Measurements from ENCODE around the gene CALML6.

GRCh38 chr1:1893291-1893985 is 21.6 kb upstream of the CALML6 start:
- TF ChIP-seq, protein P1, sequence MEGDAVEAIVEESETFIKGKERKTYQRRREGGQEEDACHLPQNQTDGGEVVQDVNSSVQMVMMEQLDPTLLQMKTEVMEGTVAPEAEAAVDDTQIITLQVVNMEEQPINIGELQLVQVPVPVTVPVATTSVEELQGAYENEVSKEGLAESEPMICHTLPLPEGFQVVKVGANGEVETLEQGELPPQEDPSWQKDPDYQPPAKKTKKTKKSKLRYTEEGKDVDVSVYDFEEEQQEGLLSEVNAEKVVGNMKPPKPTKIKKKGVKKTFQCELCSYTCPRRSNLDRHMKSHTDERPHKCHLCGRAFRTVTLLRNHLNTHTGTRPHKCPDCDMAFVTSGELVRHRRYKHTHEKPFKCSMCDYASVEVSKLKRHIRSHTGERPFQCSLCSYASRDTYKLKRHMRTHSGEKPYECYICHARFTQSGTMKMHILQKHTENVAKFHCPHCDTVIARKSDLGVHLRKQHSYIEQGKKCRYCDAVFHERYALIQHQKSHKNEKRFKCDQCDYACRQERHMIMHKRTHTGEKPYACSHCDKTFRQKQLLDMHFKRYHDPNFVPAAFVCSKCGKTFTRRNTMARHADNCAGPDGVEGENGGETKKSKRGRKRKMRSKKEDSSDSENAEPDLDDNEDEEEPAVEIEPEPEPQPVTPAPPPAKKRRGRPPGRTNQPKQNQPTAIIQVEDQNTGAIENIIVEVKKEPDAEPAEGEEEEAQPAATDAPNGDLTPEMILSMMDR (IDR thresholded peaks at IDR 0.05): no peak
- TF ChIP-seq POLR2AphosphoS5 (IDR thresholded peaks at IDR 0.05; ENCODE audit: low read depth, low read length): no peak
- TF ChIP-seq, protein P2, sequence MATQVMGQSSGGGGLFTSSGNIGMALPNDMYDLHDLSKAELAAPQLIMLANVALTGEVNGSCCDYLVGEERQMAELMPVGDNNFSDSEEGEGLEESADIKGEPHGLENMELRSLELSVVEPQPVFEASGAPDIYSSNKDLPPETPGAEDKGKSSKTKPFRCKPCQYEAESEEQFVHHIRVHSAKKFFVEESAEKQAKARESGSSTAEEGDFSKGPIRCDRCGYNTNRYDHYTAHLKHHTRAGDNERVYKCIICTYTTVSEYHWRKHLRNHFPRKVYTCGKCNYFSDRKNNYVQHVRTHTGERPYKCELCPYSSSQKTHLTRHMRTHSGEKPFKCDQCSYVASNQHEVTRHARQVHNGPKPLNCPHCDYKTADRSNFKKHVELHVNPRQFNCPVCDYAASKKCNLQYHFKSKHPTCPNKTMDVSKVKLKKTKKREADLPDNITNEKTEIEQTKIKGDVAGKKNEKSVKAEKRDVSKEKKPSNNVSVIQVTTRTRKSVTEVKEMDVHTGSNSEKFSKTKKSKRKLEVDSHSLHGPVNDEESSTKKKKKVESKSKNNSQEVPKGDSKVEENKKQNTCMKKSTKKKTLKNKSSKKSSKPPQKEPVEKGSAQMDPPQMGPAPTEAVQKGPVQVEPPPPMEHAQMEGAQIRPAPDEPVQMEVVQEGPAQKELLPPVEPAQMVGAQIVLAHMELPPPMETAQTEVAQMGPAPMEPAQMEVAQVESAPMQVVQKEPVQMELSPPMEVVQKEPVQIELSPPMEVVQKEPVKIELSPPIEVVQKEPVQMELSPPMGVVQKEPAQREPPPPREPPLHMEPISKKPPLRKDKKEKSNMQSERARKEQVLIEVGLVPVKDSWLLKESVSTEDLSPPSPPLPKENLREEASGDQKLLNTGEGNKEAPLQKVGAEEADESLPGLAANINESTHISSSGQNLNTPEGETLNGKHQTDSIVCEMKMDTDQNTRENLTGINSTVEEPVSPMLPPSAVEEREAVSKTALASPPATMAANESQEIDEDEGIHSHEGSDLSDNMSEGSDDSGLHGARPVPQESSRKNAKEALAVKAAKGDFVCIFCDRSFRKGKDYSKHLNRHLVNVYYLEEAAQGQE (IDR thresholded peaks at IDR 0.05; ENCODE audit: insufficient read depth in 1 of 2, low read depth in 2 of 2, low read length in 1 of 2): no peak
